Skeletal muscle tissue (tissue), 5 donors: ENCODE data around the gene INSL3. TPM values are rescaled to one million over a fixed set of nuclear protein-coding genes. Genes with fewer than 3 reads are reported as not detected.

Experiments used
- H3K27ac ChIP-seq: one replicate; pipeline ENCODE4 v1.7.0; 2013; ENCODE audit warnings: mild to moderate bottlenecking, low read depth, low read length, inconsistent platforms
- H3K27me3 ChIP-seq, 3 donors: one replicate each; pipeline ENCODE4 v1.7.0; 2013; ENCODE audit warnings: low read length in 3 of 3; ENCODE audit not compliant: control insufficient read depth in 3 of 3, insufficient read depth in 3 of 3
- H3K36me3 ChIP-seq, 3 donors: one replicate each; pipeline ENCODE4 v1.7.0; 2013; ENCODE audit warnings: low read length in 3 of 3; ENCODE audit not compliant: control insufficient read depth in 3 of 3, insufficient read depth in 3 of 3
- H3K4me1 ChIP-seq, 3 donors: one replicate each; pipeline ENCODE4 v1.7.0; 2013; ENCODE audit warnings: low read length in 3 of 3, mild to moderate bottlenecking in 3 of 3; ENCODE audit not compliant: control insufficient read depth in 3 of 3, insufficient read depth in 3 of 3
- H3K4me3 ChIP-seq, 3 donors: one replicate each; pipeline ENCODE4 v1.7.0; 2013; ENCODE audit warnings: low read length in 3 of 3
- H3K9ac ChIP-seq, 3 donors: one replicate each; pipeline ENCODE4 v1.7.0; 2013; ENCODE audit warnings: low read length in 3 of 3, mild to moderate bottlenecking in 3 of 3, moderate library complexity in 2 of 3, low read depth in 1 of 3
- H3K9me3 ChIP-seq, 3 donors: one replicate each; pipeline ENCODE4 v1.7.0; 2013; ENCODE audit warnings: low read length in 3 of 3; ENCODE audit not compliant: control insufficient read depth in 3 of 3
- small RNA-seq: library from RNA; depleted of rRNA; stranded (forward); fragments of <200 nt; gene quantifications from one replicate; pipeline ENCODE3, GENCODE V24; 2014
- total RNA-seq: library from RNA; depleted of rRNA; stranded (reverse); fragments of >200 nt; gene quantifications from one replicate; pipeline ENCODE4 v1.2.3, GENCODE V29; 2014
- donor health status: Osteomylitis.

Gene INSL3
- total RNA-seq, 1 donor from 2014 or later = not detected

GRCh38 chr19:17775245-17775927 lies 45.9 kb downstream of the INSL3 start:
- no peaks in the 10 kb centered on the region for H3K36me3 ChIP-seq
- no peak overlapping the region for H3K27ac ChIP-seq
- H3K9me3 ChIP-seq = no peaks in the 10 kb centered on the region
- peaks cover 23 to 47% (median 45%) of the 10 kb centered on the region in 3 donors for H3K27me3 ChIP-seq
- H3K4me3 ChIP-seq = no peak overlapping the region
- H3K9ac ChIP-seq = no peak overlapping the region
- H3K4me1 ChIP-seq = peaks cover 0 to 2% (median 0%) of the 10 kb centered on the region in 3 donors

DNA sequence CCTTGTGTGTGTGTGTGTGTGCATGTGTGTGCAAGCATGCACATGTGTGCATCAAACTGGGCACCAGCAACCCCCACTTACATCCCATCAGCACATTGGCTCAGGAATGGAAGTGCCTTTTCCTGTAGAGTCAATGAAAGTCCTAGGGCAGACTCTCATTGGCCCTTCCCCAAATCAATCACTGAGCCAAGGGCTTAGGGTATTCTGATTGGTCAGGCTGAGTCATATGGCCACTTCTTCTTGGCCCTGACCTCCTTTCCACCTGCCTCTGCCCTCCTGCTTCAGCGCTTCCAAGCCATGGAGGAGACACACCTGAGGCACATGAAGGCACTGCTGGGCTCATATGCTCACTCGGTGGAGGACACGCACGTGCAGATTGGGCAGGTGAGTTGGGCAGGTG lies 49.1 kb downstream of the INSL3 start:
- H3K4me1 ChIP-seq = no peaks in the 10 kb centered on the region
- no peaks in the 10 kb centered on the region for H3K9me3 ChIP-seq
- H3K9ac ChIP-seq = no peak overlapping the region
- no peak overlapping the region for H3K27ac ChIP-seq
- no peak overlapping the region for H3K4me3 ChIP-seq
- no peaks in the 10 kb centered on the region for H3K36me3 ChIP-seq
- peaks cover 12 to 24% (median 24%) of the 10 kb centered on the region in 3 donors for H3K27me3 ChIP-seq

GRCh38 chr19:17770613-17771012 lies 50.7 kb downstream of the INSL3 start:
- Histone ChIP-seq H3K27ac (no peak overlapping the region), H3K36me3 (no peaks in the 10 kb centered on the region), H3K4me1 (peaks cover 4 to 5% (median 4%) of the 10 kb centered on the region in 3 donors), H3K27me3 (peaks cover 0 to 17% (median 15%) of the 10 kb centered on the region in 3 donors), H3K9me3 (no peaks in the 10 kb centered on the region), H3K9ac (no peak overlapping the region), H3K4me3 (no peak overlapping the region)

- H3K27me3 ChIP-seq = peaks cover 2 to 8% (median 3%) of the 10 kb centered on the region in 3 donors
- no peak overlapping the region for H3K27ac ChIP-seq
- no peaks in the 10 kb centered on the region for H3K9me3 ChIP-seq
- no peak overlapping the region for H3K4me3 ChIP-seq
- H3K9ac ChIP-seq = no peak overlapping the region
- H3K36me3 ChIP-seq = no peaks in the 10 kb centered on the region
- peaks cover 4 to 5% (median 4%) of the 10 kb centered on the region in 3 donors for H3K4me1 ChIP-seq
These were observed 53.8 kb downstream of the INSL3 start for GRCh38 chr19:17767559-17767958.

DNA sequence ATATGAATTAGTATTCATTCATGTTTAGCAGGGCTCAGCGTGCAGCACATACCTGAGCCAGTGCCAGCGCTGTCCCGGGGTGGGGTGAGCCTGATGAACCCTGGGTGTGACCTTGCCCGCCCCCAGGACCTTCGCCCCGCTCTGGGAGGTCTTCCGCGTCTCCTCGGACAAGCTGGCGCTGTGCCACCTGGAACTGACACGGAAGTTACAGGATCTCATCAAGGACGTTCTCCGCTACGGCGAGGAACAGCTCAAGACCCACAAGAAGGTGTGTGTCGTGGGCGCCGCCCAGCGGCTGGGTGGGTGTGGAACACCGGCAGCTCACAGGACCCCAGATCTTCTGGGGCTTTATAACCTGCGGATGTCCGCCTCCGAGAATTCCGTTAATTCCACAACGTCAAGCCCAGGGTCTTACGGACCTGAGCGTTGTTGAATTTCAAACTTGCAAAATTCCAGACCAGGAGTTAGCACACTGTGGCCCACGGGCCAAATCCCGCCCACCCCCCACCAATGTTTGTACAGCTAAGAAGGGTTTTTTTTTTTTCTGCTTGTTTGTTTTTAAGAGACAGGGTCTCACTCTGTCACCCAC lies 54.7 kb downstream of the INSL3 start:
- no peak overlapping the region for H3K9ac ChIP-seq
- H3K9me3 ChIP-seq = no peaks in the 10 kb centered on the region
- H3K27ac ChIP-seq = no peak overlapping the region
- H3K27me3 ChIP-seq = peaks cover 0 to 10% (median 2%) of the 10 kb centered on the region in 3 donors
- H3K4me3 ChIP-seq = peak overlapping the region in 1 of 3 donors; percentile 13
- H3K4me1 ChIP-seq = peaks cover 4 to 5% (median 4%) of the 10 kb centered on the region in 3 donors
- H3K36me3 ChIP-seq = no peaks in the 10 kb centered on the region

Small RNAs within 50 kb of the gene (small RNA-seq; reads per million reads assigned to genes)
- gene SNORA68 = not detected

Other genes with a start within 250 kb of the INSL3 start
- not detected for gene UNC13A, start 133.2 kb downstream of the INSL3 start, total RNA-seq
- 25.6 TPM for gene MAP1S, start 102.0 kb downstream of the INSL3 start, total RNA-seq
- gene FCHO1, start 70.0 kb downstream of the INSL3 start, total RNA-seq = 1.0 TPM
- not detected for gene B3GNT3, start 26.4 kb downstream of the INSL3 start, total RNA-seq
- 2.1 TPM for gene JAK3, start 26.5 kb upstream of the INSL3 start, total RNA-seq
- 1,370 TPM for gene RPL18A, start 38.4 kb upstream of the INSL3 start, total RNA-seq
- not detected for gene SLC5A5, start 50.4 kb upstream of the INSL3 start, total RNA-seq
- 15.7 TPM for gene CCDC124, start 111.5 kb upstream of the INSL3 start, total RNA-seq
- 0.52 TPM for gene KCNN1, start 145.6 kb upstream of the INSL3 start, total RNA-seq
- 5.7 TPM for gene ARRDC2, start 186.7 kb upstream of the INSL3 start, total RNA-seq